Retina (tissue), 1 donor: ENCODE results near the gene GSTO1.

Source experiments
- DNase-seq: peaks from one replicate; pipeline ENCODE4 v3.0.0-alpha.2; 2016

Gene GSTO1

GRCh38 chr10:104252368-104252767, 2.3 kb upstream of the GSTO1 start:
- DNase-seq, result no peak

- no peak for DNase-seq
Measured at GRCh38 chr10:104253106-104253505, 1.6 kb upstream of the GSTO1 start.

DNA sequence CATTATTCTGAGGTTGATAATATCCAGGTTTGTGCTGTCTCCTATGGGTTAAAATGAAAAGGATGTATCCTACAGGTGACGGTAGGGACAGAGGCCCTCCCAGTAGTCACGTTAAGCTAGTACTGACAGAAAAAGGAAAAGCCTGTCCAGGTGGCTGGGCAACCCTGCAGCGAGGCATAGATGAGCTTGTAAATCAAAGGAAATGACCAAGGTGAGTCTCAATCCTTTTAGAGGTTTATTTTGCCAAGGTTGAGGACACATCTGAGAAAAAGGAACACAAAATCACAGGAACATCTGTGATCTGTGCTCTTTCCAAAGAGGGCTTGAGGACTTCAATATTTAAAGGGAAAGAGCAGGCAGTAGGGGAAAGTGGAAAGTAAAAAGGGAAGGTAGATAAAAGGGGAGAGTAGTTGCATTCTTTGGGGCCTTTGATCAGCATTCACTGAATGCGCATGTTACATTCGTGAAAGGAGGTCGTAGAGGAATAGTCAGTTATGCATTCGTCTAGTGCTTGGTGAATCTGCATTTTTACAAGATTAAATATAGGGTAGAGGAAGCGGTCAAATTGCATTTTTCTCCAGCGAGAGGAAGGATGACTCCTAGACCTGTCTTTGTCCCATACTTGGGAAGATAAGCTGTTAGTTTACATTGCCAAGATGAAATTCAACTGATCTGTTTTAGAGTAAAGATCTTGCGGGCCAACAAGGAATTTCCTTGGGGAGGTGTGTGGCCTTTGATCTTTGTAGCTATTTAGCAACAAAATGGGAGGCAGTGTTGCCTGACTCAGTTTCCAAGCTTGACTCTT, 884 bp upstream of the GSTO1 start:
- no peak for DNase-seq

DNA sequence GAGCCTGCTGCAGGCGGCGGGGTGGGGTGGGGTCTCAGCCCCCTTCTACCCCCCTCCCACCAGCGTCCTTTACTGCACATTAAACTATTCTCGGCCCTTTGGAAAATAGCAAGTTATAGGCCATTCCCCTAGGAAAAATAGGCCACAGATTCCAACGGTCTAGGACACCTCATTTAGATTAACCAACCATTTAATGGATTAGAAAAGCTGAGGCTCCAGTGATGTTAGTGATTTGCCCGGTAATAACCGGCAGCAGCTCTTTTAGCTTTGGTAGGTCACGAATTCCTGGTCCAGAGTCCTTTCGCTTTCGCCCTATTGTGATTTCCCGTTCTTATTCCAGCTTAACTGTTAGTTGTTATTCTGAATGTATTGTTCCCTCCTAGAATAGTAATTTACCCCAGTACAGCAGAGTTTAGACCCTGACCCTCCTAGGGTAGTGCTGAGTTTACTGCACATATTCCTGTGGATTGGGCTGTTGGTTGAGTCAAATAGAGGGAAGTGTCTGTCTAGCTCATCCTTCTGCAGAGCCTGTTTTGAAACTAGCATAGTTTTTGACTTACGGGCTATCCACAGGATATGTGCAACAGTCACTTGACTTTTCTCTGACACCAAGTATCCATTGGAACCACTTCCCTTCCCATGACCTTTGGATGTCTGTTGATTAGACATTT, 754 bp downstream of the GSTO1 start:
- DNase-seq, result peak; percentile 65

DNA sequence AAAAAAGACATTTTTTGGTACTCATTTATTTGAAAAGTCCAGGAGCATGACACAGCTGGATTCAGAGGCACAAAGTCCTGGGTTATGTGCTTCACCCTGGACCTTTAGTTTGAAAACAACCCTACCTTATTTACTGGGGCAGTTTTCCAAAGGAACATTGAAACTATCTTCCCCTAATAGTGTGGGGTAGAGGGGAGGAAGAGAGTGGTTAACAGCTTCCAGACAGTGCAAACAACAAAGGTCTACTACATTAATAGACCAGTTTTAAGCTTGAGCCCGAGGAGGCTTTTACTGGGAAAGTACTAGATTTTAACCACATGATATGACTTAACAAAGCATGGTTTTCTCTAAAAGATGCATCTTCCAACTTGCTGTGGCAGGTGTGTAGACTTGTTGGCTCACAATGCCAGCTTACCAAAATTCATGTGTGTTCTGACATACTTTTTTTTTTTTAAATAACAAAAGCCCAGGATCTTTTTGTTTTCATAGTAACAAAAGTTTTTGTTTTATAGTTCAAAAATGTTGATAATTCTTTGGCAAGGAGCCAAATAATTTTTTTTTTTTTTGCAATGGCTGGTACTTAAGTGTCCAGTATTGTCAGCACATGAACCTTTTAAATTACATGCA, 1.8 kb downstream of the GSTO1 start:
- no peak for DNase-seq

DNA sequence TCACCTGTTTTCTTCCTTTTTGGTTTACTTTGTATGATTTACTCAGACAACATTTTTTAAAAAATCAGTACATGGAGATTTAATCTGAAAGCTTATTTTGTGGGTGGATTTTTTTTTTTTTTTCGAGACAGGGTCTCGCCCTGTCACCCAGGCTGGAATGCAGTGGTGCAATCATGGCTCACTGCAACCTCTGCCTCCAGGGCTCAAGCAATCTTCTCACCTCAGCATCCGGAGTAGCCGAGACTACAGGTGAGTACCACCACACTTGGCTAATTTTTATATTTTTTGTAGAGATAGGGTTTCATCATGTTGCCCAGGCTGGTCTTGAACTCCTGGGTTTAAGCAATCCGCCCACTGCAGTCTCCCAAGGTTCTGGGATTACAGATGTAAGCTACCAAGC, 2.5 kb downstream of the GSTO1 start:
- no peak for DNase-seq

DNA sequence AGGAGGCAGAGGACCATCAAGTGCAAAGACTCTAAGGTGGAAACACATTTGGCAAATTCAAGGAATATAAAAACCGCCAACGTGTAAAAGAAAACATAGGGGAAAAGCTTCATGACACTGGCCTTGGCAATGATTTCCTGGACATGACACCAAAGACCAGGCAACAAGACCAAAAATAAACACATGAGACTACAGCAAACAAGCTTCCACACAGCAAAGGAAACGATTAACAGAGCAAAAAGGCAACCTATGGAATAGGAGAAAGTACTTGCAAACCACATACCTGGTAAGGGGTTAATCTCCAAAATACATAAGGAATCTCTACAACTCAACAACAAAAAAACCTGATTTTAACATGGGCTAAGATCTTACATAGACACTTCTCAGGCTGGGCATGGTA, 3.5 kb downstream of the GSTO1 start:
- no peak for DNase-seq

DNA sequence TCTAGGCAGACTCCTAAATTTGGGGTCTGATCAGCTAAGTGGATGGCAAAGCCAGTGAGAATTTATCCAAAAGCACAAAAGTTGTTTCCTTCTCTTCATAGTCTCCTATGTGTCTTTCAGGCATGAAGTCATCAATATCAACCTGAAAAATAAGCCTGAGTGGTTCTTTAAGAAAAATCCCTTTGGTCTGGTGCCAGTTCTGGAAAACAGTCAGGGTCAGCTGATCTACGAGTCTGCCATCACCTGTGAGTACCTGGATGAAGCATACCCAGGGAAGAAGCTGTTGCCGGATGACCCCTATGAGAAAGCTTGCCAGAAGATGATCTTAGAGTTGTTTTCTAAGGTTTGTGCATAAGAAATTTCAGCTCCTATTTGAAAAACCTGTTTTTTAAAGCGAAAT, 4.8 kb downstream of the GSTO1 start:
- no peak for DNase-seq

- DNase-seq, result no peak
Measured at GRCh38 chr10:104259999-104260774, 5.5 kb downstream of the GSTO1 start.

DNA sequence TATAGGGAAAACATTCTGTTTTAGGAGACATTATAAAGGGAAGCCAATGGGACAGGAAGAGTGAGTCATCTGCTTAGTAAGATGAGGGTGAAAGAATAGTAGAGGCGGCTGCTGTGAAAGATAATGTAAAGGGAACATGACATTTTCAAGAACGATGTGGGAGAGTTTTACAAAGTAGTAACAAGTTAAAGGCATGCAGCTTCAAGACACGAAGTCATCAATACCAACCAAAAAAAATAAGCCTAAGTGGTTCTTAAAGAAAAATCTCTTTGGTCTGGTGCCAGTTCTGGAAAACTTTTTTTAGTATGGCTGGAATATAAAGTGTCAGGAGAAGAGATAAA, 6.1 kb downstream of the GSTO1 start:
- no peak for DNase-seq

DNA sequence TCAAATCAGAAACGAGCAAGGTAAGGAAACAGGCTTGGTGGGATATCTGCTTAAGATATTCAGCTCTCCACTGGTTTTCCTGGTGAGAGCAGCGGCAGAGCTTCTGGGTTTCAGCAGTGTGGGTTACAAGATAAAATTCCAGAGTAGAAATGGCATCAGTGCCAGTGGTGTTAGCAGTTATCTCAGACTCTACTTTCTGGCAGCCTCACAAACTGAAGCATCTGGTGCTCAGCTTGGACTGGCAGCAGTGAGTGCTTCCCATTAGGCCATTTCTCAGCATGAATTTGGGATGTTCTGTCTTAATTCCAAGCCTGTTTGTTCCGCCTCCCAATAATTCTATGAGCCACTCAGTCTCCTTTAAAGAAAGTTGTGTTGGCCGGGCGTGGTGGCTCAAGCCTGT, 7.4 kb downstream of the GSTO1 start:
- no peak for DNase-seq

DNA sequence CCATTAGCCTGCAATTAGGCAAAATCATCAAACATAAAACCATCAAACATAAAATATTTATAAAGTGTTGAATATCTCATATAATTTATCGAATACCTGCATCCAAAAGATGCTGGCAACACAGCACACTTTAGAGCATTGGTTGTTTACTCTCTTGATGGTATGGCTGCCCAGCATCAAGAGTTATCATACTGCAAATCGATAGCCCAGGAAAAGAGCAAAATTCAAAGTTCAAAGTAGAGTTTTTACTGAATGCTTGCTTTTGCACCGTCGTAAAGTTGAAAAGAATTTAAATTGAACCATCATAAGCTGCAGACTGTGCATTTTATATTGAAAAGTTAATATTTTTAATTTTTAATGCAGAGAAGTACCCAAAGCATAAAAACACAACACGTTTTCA, 10.1 kb downstream of the GSTO1 start:
- DNase-seq, result no peak

- DNase-seq, result no peak
Measured at GRCh38 chr10:104267721-104268404, 13.2 kb downstream of the GSTO1 start.

GRCh38 chr10:104268405-104268712, 13.7 kb downstream of the GSTO1 start:
- no peak for DNase-seq

GRCh38 chr10:104268713-104269645, 14.3 kb downstream of the GSTO1 start, which contains the start of gene GSTO2:
TSS of gene GSTO2 (plus strand) at chr10:104269184. CDS start at chr10:104274916, 5,732 bp downstream.
- DNase-seq, result peak; percentile 97

GRCh38 chr10:104273286-104273685, 18.6 kb downstream of the GSTO1 start:
- DNase-seq, result no peak

DNA sequence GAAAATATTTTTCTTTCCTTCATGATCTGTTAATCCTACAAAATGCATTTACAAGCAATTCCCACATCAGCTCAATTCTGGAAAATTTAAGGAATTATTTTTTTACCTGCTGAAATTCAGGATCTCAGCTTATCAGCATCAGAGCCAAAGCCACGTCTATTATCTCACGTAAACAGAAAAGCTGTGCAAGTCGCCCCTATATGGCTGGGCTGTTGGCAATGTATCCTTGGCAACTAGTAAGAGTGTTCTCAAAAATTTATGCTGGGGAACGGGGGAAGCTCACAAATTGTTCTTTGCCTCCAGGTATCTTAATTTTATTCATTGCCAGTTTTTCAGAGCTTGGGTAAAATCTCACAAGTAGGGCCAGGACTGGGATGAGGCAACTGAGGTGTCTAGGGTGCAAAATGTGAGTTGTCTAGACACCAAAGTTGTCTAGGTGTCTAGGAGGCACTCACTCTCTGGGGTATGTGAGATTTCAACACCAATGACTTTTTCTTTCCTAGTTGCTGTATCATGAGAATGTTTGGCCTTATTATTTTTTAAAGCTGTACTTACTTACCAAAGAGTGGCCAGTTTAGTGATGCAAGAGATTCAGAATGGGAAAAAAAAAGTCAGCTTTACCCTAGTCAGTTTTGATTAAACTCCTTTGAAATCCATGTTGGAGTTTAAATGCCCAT, 19.3 kb downstream of the GSTO1 start:
- DNase-seq, result no peak

DNA sequence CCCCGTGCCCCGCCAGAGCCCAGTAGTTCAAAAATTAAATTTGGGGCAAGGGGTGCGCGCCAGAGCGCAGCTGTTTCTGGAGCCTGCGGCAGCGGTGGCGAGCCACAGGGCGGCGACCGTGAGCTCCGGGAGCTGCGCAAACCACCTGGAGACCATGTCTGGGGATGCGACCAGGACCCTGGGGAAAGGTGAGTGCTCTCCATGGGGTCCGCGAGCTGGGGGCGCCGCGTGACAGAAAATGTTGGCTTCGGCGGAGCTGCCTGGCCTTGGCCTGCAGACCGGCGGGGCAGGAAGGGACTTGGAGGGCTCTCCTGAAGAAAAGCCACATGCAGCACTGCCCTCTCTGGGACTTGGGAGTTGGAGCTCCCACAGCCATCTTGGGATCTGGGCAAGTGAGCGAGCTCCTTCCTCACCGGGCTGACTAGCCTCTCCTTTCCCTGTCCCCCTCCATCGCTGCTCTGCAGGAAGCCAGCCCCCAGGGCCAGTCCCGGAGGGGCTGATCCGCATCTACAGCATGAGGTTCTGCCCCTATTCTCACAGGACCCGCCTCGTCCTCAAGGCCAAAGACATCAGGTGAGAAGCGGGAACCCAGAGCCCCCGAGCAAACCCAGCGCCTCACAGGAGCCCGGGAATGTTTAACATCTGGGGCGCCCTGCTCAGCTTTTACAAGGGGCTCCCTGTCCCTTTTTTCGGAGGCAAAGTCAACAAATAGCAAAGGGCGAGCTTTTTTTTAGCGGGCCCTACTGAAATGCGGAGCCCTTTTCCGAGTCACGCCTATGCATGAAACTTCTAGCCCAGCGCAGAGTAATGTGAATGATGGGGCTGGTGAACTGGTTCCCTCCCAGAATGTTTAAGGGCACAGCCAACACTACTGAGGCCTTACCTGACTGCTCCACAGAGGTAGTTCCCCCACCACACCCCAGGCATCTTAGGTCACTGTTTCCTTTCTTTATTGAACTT, 20.4 kb downstream of the GSTO1 start:
- DNase-seq, result peak; percentile 82

GRCh38 chr10:104276192-104276591, 21.5 kb downstream of the GSTO1 start:
- no peak for DNase-seq

DNA sequence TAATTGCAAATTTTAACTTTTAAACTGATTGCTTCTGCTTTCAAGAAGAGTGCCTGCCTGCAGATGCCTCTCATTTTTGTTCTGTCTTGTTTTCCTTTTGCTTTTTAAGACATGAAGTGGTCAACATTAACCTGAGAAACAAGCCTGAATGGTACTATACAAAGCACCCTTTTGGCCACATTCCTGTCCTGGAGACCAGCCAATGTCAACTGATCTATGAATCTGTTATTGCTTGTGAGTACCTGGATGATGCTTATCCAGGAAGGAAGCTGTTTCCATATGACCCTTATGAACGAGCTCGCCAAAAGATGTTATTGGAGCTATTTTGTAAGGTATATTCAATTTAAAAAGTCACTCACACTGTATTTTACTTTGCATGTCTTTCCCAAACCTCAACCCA, 23.1 kb downstream of the GSTO1 start:
- DNase-seq, result no peak
